Keratinocyte (primary cell): Measurements from ENCODE around the gene SOX5. TPM values are rescaled to one million over a fixed set of nuclear protein-coding genes. Genes with fewer than 3 reads are reported as not detected.

Experiments used
- DNase-seq: peaks from one replicate; pipeline ENCODE4 v3.0.0-alpha.2; 2011; ENCODE audit warnings: low read depth, missing footprints, low spot score
- FAIRE-seq: peaks from 2 replicates; lab custom pipeline; 2011; peaks lifted over from hg19 to GRCh38; lab: Jason Lieb, UNC
- H2AFZ ChIP-seq: 2 replicates; pipeline ENCODE4 v1.6.0; 2012; ENCODE audit warnings: low read length, control low read depth, inconsistent platforms; ENCODE audit not compliant: control insufficient read depth
- H3K27ac ChIP-seq: 2 replicates; pipeline ENCODE4 v1.5.1; 2011; ENCODE audit warnings: low read length; ENCODE audit not compliant: control insufficient read depth, insufficient read depth
- H3K27me3 ChIP-seq: 3 replicates; pipeline ENCODE4 v1.6.0; 2011; ENCODE audit warnings: low read length; ENCODE audit not compliant: control insufficient read depth, insufficient read depth; ENCODE audit errors: extremely low read depth
- H3K36me3 ChIP-seq, 2 experiments: 2 replicates in 1 of 2; 3 replicates in 1 of 2; pipeline ENCODE4 v1.5.1; 2011; ENCODE audit warnings: low read length in 2 of 2, mild to moderate bottlenecking in 1 of 2; ENCODE audit not compliant: control insufficient read depth in 2 of 2, insufficient read depth in 2 of 2; ENCODE audit errors: extremely low read depth in 1 of 2
- H3K4me1 ChIP-seq: 3 replicates; pipeline ENCODE4 v1.5.1; 2011; ENCODE audit warnings: low read length; ENCODE audit not compliant: control insufficient read depth, insufficient read depth; ENCODE audit errors: extremely low read depth
- H3K4me2 ChIP-seq: 3 replicates; pipeline ENCODE4 v1.6.0; 2011; ENCODE audit warnings: low read depth, low read length; ENCODE audit not compliant: control insufficient read depth, insufficient read depth; ENCODE audit errors: extremely low read depth
- H3K4me3 ChIP-seq, 3 experiments: fragments of 200-600 bp in 1 of 3; sonication (generic) in 1 of 3; 2 replicates in 2 of 3; 3 replicates in 1 of 3; pipeline ENCODE4 v1.5.1; 2011 to 2016; ENCODE audit warnings: low read length in 3 of 3, mild to moderate bottlenecking in 3 of 3, control low read depth in 2 of 3, inconsistent platforms in 1 of 3, low read depth in 1 of 3, mixed read lengths in 1 of 3, mixed run types in 1 of 3, moderate library complexity in 1 of 3; ENCODE audit not compliant: control insufficient read depth in 2 of 3, insufficient read depth in 2 of 3; ENCODE audit errors: extremely low read depth in 1 of 3
- H3K79me2 ChIP-seq: 2 replicates; pipeline ENCODE4 v1.6.0; 2012; ENCODE audit warnings: low read length; ENCODE audit not compliant: control insufficient read depth, insufficient read depth
- H3K9ac ChIP-seq: 3 replicates; pipeline ENCODE4 v1.6.0; 2011; ENCODE audit warnings: low read length; ENCODE audit not compliant: control insufficient read depth, insufficient read depth; ENCODE audit errors: extremely low read depth
- H3K9me1 ChIP-seq: 3 replicates; pipeline ENCODE4 v1.6.0; 2011; ENCODE audit warnings: low read length; ENCODE audit not compliant: control insufficient read depth, insufficient read depth; ENCODE audit errors: extremely low read depth
- H3K9me3 ChIP-seq: 2 replicates; pipeline ENCODE4 v1.5.1; 2012; ENCODE audit warnings: low read depth, low read length; ENCODE audit not compliant: control insufficient read depth
- H4K20me1 ChIP-seq: 3 replicates; pipeline ENCODE4 v1.6.0; 2011; ENCODE audit warnings: low read length; ENCODE audit not compliant: control insufficient read depth, insufficient read depth; ENCODE audit errors: extremely low read depth
- EZH2 ChIP-seq: IDR thresholded peaks from one replicate; pipeline ENCODE4 v1.6.1; 2012; ENCODE audit warnings: inconsistent platforms, mild to moderate bottlenecking, low read length, moderate library complexity
- dilution Hi-C: fragments of 300-500 bp; cut with MboI; formaldehyde crosslinking; loops from one replicate; pipeline ENCODE4 v1.7.0; 2020; ENCODE audit warnings: low sequenced_read_pairs; ENCODE audit not compliant: extremely low pct_ligation_motif_present
- polyA plus RNA-seq, 5 experiments: library from polyadenylated mRNA; depleted of rRNA in 3 of 5; stranded (reverse) in 3 of 5; stranded (forward) in 1 of 5; unstranded in 1 of 5; fragments of >200 nt; gene quantifications; 1 replicate in 1 of 5; 2 replicates in 3 of 5; 3 replicates in 1 of 5; pipeline versions ENCODE4 v1.2.1 to v1.2.3, GENCODE V29; 2011 to 2012; ENCODE audit warnings: missing spikeins in 2 of 5, low read depth in 1 of 5, low replicate concordance in 1 of 5
- TF ChIP-seq, protein P1 (sequence below), 3 experiments: IDR thresholded peaks in 1 of 3; conservative IDR thresholded peaks in 1 of 3; optimal IDR thresholded peaks in 1 of 3; 2 replicates in 2 of 3; 3 replicates in 1 of 3; pipeline versions ENCODE3 to v1.5.1; 2011; ENCODE audit warnings: low read length in 3 of 3, mild to moderate bottlenecking in 3 of 3, moderate library complexity in 2 of 3, control low read depth in 1 of 3, inconsistent platforms in 1 of 3; ENCODE audit not compliant: insufficient read depth in 2 of 3; ENCODE audit errors: extremely low read depth in 1 of 3

Gene SOX5
- polyA plus RNA-seq, 1 donor (not counting 4 experiments of a cell fraction or from before 2014, with no cell fraction given), result not detected

- no peaks in the 10 kb centered on the region for H3K27me3 ChIP-seq
- no peak for TF ChIP-seq EZH2
- TF ChIP-seq, protein P1, sequence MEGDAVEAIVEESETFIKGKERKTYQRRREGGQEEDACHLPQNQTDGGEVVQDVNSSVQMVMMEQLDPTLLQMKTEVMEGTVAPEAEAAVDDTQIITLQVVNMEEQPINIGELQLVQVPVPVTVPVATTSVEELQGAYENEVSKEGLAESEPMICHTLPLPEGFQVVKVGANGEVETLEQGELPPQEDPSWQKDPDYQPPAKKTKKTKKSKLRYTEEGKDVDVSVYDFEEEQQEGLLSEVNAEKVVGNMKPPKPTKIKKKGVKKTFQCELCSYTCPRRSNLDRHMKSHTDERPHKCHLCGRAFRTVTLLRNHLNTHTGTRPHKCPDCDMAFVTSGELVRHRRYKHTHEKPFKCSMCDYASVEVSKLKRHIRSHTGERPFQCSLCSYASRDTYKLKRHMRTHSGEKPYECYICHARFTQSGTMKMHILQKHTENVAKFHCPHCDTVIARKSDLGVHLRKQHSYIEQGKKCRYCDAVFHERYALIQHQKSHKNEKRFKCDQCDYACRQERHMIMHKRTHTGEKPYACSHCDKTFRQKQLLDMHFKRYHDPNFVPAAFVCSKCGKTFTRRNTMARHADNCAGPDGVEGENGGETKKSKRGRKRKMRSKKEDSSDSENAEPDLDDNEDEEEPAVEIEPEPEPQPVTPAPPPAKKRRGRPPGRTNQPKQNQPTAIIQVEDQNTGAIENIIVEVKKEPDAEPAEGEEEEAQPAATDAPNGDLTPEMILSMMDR (optimal IDR thresholded peaks at IDR 0.05 in 1 of 3, IDR thresholded peaks at IDR 0.05 in 1 of 3, conservative IDR thresholded peaks at IDR 0.05 in 1 of 3; ENCODE audit: extremely low read depth in 1 of 3, insufficient read depth in 2 of 3, low read length in 3 of 3), result no peak
- no peaks in the 10 kb centered on the region for H3K36me3 ChIP-seq
- H3K9ac ChIP-seq, result no peak overlapping the region
- no peak for FAIRE-seq
- H3K4me3 ChIP-seq, result no peak overlapping the region
- no peak overlapping the region for H3K4me2 ChIP-seq
- no peaks in the 10 kb centered on the region for H3K9me1 ChIP-seq
- no peaks in the 10 kb centered on the region for H4K20me1 ChIP-seq
- H3K79me2 ChIP-seq, result no peaks in the 10 kb centered on the region
- H3K9me3 ChIP-seq, result no peaks in the 10 kb centered on the region
- no peak overlapping the region for H3K27ac ChIP-seq
- no peak overlapping the region for H2AFZ ChIP-seq
- dilution Hi-C loops, result no loop called here
- DNase-seq, result no peak
- no peaks in the 10 kb centered on the region for H3K4me1 ChIP-seq
Observed at GRCh38 chr12:23854598-23854997, 94.9 kb downstream of the SOX5 start.

DNA sequence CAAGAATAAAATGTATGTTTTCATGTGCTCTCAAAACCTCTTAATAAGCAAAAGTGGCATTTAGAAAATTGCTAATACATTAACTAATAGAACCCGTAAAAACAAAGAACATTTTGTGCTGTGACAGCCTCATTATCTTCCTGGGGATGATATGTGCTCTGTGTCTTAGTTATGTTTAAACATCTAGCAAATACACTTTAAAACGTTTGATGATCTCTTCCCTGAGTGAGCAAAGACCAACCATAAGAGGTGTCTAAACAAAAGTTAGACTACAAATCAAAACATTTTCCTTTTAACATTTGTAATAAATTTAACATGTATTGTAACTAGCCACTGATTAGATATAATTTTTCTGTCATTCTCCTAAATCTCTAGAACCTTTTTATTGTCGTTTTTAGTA, 95.8 kb downstream of the SOX5 start:
- Histone ChIP-seq H3K79me2 (no peaks in the 10 kb centered on the region), H3K4me1 (no peaks in the 10 kb centered on the region), H2AFZ (no peak overlapping the region), H3K9me3 (no peaks in the 10 kb centered on the region), H3K27me3 (no peaks in the 10 kb centered on the region), H3K4me3 (no peak overlapping the region), H3K27ac (no peak overlapping the region), H3K4me2 (no peak overlapping the region), H3K9ac (no peak overlapping the region), H3K36me3 (no peaks in the 10 kb centered on the region), H3K9me1 (no peaks in the 10 kb centered on the region), H4K20me1 (no peaks in the 10 kb centered on the region)
- TF ChIP-seq EZH2, result no peak
- TF ChIP-seq, protein P1 (optimal IDR thresholded peaks at IDR 0.05 in 1 of 3, IDR thresholded peaks at IDR 0.05 in 1 of 3, conservative IDR thresholded peaks at IDR 0.05 in 1 of 3; ENCODE audit: extremely low read depth in 1 of 3, insufficient read depth in 2 of 3, low read length in 3 of 3), result no peak
- dilution Hi-C loops, result no loop called here
- no peak for FAIRE-seq
- DNase-seq, result no peak
